Endothelial cell of umbilical vein (primary cell): Measurements from ENCODE around the gene RIOK1.

ENCODE experiments used
- POLR2AphosphoS5 ChIP-seq: IDR thresholded peaks from 2 replicates; pipeline ENCODE4 v1.6.1; 2012; ENCODE audit warnings: low read depth, mild to moderate bottlenecking, control low read depth, low read length, moderate library complexity; ENCODE audit not compliant: insufficient read depth
- TF ChIP-seq, protein P1 (sequence below), 2 donors: IDR thresholded peaks; 1 replicate in 1 of 2; 2 replicates in 1 of 2; pipeline ENCODE4 v1.5.1; 2011; ENCODE audit warnings: low read length in 2 of 2, mild to moderate bottlenecking in 2 of 2, moderate library complexity in 2 of 2, control low read depth in 1 of 2, inconsistent platforms in 1 of 2, low read depth in 1 of 2; ENCODE audit not compliant: insufficient read depth in 1 of 2; ENCODE audit errors: extremely low read depth in 1 of 2
- TF ChIP-seq, protein P2 (sequence below): IDR thresholded peaks from 2 replicates; pipeline ENCODE4 v1.6.1; 2011; ENCODE audit not compliant: insufficient read depth, insufficient read length

DNA sequence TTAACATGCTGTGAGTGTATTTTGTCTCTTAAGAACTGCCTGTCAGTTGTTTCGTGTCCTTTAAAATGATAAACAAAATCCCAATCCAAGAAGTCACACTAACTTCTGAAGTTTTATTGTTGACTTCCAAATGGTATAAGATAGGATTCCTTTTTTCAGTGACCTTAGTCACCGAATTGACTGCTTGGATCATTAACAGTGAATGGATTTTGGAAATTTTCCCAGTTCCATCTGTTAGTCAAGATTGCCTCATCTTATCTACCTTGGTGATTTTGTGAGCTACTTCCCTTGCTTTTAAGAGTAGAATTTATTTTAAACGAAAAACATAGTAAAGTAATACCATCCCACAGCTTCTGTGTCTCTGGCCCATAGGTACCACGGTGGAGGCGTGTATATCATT, 14.9 kb downstream of the RIOK1 start:
- no peak for TF ChIP-seq POLR2AphosphoS5
- TF ChIP-seq, protein P1, sequence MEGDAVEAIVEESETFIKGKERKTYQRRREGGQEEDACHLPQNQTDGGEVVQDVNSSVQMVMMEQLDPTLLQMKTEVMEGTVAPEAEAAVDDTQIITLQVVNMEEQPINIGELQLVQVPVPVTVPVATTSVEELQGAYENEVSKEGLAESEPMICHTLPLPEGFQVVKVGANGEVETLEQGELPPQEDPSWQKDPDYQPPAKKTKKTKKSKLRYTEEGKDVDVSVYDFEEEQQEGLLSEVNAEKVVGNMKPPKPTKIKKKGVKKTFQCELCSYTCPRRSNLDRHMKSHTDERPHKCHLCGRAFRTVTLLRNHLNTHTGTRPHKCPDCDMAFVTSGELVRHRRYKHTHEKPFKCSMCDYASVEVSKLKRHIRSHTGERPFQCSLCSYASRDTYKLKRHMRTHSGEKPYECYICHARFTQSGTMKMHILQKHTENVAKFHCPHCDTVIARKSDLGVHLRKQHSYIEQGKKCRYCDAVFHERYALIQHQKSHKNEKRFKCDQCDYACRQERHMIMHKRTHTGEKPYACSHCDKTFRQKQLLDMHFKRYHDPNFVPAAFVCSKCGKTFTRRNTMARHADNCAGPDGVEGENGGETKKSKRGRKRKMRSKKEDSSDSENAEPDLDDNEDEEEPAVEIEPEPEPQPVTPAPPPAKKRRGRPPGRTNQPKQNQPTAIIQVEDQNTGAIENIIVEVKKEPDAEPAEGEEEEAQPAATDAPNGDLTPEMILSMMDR (IDR thresholded peaks at IDR 0.05; ENCODE audit: extremely low read depth in 1 of 2, insufficient read depth in 1 of 2, low read depth in 1 of 2, low read length in 2 of 2), result no peak
- TF ChIP-seq, protein P2, sequence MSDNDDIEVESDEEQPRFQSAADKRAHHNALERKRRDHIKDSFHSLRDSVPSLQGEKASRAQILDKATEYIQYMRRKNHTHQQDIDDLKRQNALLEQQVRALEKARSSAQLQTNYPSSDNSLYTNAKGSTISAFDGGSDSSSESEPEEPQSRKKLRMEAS, result no peak
